WTC11 (cell line): ENCODE data around the gene IRX1. TPM values are rescaled to one million over a fixed set of nuclear protein-coding genes. Genes with fewer than 3 reads are reported as not detected.
A peak's percentile ranks its signal among the peaks of the same experiment; 100 is the strongest.

Source experiments
- ATAC-seq: fragments of 200-7000 bp; cut with Tn5 transposase; 2 replicates; pipeline ENCODE4 v1.10.0; 2021; ENCODE audit warnings: mild to moderate bottlenecking, moderate library complexity
- CTCF ChIA-PET: fragments of 300-600 bp; sonication (Branson Sonifier 250); formaldehyde crosslinking; loops from one replicate; lab custom pipeline; 2021; ENCODE audit warnings: antibody characterized with exemption; lab: Charles Lee
- POLR2A ChIA-PET: fragments of 350-600 bp; sonication (Branson Sonifier 250); formaldehyde crosslinking; loops from one replicate; lab custom pipeline; 2021; ENCODE audit warnings: antibody characterized with exemption; lab: Charles Lee
- DNase-seq: peaks from one replicate; pipeline ENCODE4 v3.0.0; 2021; ENCODE audit warnings: low spot score
- H3K27ac Mint-ChIP-seq: 2 replicates; pipeline ENCODE4 v1.8.0; 2021; ENCODE audit warnings: mixed read lengths
- H3K27me3 Mint-ChIP-seq: 2 replicates; pipeline ENCODE4 v1.8.0; 2021; ENCODE audit warnings: low read depth, mild to moderate bottlenecking, moderate library complexity, mixed read lengths
- H3K36me3 Mint-ChIP-seq: 2 replicates; pipeline ENCODE4 v1.8.0; 2021; ENCODE audit warnings: mixed read lengths
- H3K4me1 Mint-ChIP-seq: 2 replicates; pipeline ENCODE4 v1.8.0; 2022; ENCODE audit warnings: mixed read lengths
- H3K4me3 Mint-ChIP-seq: 2 replicates; pipeline ENCODE4 v1.8.0; 2021; ENCODE audit warnings: mild to moderate bottlenecking, moderate library complexity, mixed read lengths
- H3K9me3 Mint-ChIP-seq: 2 replicates; pipeline ENCODE4 v1.8.0; 2021; ENCODE audit warnings: mixed read lengths
- ATF2 ChIP-seq: sonication (generic); formaldehyde crosslinking; IDR thresholded peaks from 2 replicates; pipeline ENCODE4 v1.8.1; 2022; ENCODE audit warnings: low read depth, missing genetic modification reagents, borderline replicate concordance
- CBFB ChIP-seq: sonication (generic); formaldehyde crosslinking; IDR thresholded peaks from 2 replicates; pipeline ENCODE4 v1.8.1; 2022; ENCODE audit warnings: mild to moderate bottlenecking, low read depth, missing genetic modification reagents
- E2F5 ChIP-seq: sonication (generic); formaldehyde crosslinking; IDR thresholded peaks from 2 replicates; pipeline ENCODE4 v1.8.1; 2022; ENCODE audit warnings: mild to moderate bottlenecking, moderate library complexity, missing genetic modification reagents
- ELF4 ChIP-seq: sonication (generic); formaldehyde crosslinking; IDR thresholded peaks from 2 replicates; pipeline ENCODE4 v1.8.1; 2022; ENCODE audit warnings: low read depth, mild to moderate bottlenecking, moderate library complexity, missing genetic modification reagents
- FOXK1 ChIP-seq: sonication (generic); formaldehyde crosslinking; IDR thresholded peaks from 2 replicates; pipeline ENCODE4 v1.8.0; 2022; ENCODE audit warnings: mild to moderate bottlenecking, moderate library complexity, missing genetic modification reagents
- FOXP1 ChIP-seq: sonication (generic); formaldehyde crosslinking; IDR thresholded peaks from 2 replicates; pipeline ENCODE4 v1.8.0; 2022; ENCODE audit warnings: missing genetic modification reagents, mild to moderate bottlenecking, moderate library complexity, borderline replicate concordance
- IRF1 ChIP-seq: sonication (generic); formaldehyde crosslinking; IDR thresholded peaks from 2 replicates; pipeline ENCODE4 v1.8.0; 2023; ENCODE audit warnings: missing genetic modification reagents
- JAZF1 ChIP-seq: fragments of 250-450 bp; sonication (Bioruptor Pico); IDR thresholded peaks from 2 replicates; pipeline ENCODE4 v1.9.0; 2021; ENCODE audit warnings: moderate library complexity, mild to moderate bottlenecking, inconsistent platforms
- KAT7 ChIP-seq: sonication (generic); formaldehyde crosslinking; IDR thresholded peaks from 2 replicates; pipeline ENCODE4 v1.8.1; 2023; ENCODE audit warnings: missing genetic modification reagents, mild to moderate bottlenecking, borderline replicate concordance
- MYBL2 ChIP-seq: sonication (generic); formaldehyde crosslinking; IDR thresholded peaks from 2 replicates; pipeline ENCODE4 v1.8.1; 2023; ENCODE audit warnings: mild to moderate bottlenecking, moderate library complexity, missing genetic modification reagents
- NR1H2 ChIP-seq: sonication (generic); formaldehyde crosslinking; IDR thresholded peaks from 2 replicates; pipeline ENCODE4 v1.9.0; 2021; ENCODE audit warnings: mild to moderate bottlenecking, moderate library complexity, missing genetic modification reagents
- NR2C2 ChIP-seq: sonication (generic); formaldehyde crosslinking; IDR thresholded peaks from 2 replicates; pipeline ENCODE4 v1.8.0; 2022; ENCODE audit warnings: mild to moderate bottlenecking, missing genetic modification reagents
- ZNF138 ChIP-seq: sonication (generic); formaldehyde crosslinking; conservative IDR thresholded peaks from 2 replicates; pipeline ENCODE4 v1.8.1; 2022; ENCODE audit warnings: mild to moderate bottlenecking, moderate library complexity, missing genetic modification reagents
- ZNF423 ChIP-seq: fragments of 250-450 bp; sonication (Bioruptor Pico); IDR thresholded peaks from 2 replicates; pipeline ENCODE4 v2.1.2; 2022; ENCODE audit warnings: mild to moderate bottlenecking, moderate library complexity
- total RNA-seq: library from RNA; stranded (reverse); gene quantifications from 3 replicates; pipeline ENCODE4 v1.2.3, GENCODE V29; 2021
- TF ChIP-seq, protein P1 (sequence below): sonication (generic); formaldehyde crosslinking; IDR thresholded peaks from 2 replicates; pipeline ENCODE4 v1.8.0; 2022; ENCODE audit warnings: mild to moderate bottlenecking, missing genetic modification reagents
- TF ChIP-seq, protein P2 (sequence below): sonication (generic); formaldehyde crosslinking; IDR thresholded peaks from 2 replicates; pipeline ENCODE4 v1.8.0; 2022; ENCODE audit warnings: mild to moderate bottlenecking, missing genetic modification reagents
- TF ChIP-seq, protein P3 (sequence below): sonication (generic); formaldehyde crosslinking; IDR thresholded peaks from 2 replicates; pipeline ENCODE4 v1.8.0; 2022; ENCODE audit warnings: missing genetic modification reagents
- TF ChIP-seq, protein P4 (sequence below): sonication (generic); formaldehyde crosslinking; IDR thresholded peaks from 2 replicates; pipeline ENCODE4 v1.8.0; 2022; ENCODE audit warnings: mild to moderate bottlenecking, missing genetic modification reagents
- TF ChIP-seq, protein P5 (sequence below): fragments of 250-450 bp; sonication (Bioruptor Pico); IDR thresholded peaks from 2 replicates; pipeline ENCODE4 v1.9.0; 2021; ENCODE audit warnings: mild to moderate bottlenecking

IRX1 gene
- total RNA-seq, 1 experiment from 2014 or later = 21.0 TPM

DNA sequence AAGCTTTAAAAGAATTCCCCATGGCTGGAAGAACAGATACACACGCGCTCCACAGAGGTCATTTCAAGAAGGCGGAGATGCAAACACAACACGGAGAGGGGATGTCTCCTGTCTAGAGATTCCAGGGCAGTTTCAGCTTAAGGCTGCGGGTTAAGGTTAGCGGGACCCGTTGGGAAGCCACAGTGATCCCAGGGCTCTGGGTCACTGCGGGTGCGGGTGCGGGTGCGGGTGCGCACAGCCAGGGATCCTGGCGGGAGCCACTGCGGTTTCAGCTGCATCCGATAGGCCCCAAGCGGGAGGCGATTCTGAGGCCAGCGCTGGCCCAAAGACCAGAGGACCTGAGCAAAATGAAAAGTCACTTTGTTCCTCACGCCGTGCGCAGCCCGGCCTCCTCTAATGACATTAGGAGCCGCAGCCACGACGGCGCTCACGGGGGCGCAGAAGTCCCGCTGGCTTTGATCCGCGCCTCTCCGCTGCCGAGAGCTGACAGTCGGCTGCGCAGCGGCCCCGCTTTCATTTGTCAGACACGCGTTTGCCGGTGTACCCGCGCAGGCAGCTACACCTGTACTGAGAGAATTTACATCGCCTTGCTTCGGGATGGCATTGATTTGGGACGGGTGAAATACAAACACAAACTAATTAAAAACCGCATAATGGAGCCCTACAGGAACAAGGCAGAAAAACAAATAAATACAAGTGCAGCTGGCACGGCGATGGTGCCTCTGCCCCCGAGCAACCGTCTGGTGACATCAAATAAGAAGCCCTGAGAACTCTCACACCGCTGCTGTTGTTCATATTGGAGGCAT, 5.3 kb upstream of the IRX1 start (continued):
- TF ChIP-seq, protein P1, sequence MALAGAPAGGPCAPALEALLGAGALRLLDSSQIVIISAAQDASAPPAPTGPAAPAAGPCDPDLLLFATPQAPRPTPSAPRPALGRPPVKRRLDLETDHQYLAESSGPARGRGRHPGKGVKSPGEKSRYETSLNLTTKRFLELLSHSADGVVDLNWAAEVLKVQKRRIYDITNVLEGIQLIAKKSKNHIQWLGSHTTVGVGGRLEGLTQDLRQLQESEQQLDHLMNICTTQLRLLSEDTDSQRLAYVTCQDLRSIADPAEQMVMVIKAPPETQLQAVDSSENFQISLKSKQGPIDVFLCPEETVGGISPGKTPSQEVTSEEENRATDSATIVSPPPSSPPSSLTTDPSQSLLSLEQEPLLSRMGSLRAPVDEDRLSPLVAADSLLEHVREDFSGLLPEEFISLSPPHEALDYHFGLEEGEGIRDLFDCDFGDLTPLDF = no peak
- TF ChIP-seq ZNF138 (CRISPR knock-in tag) = no peak
- no peak for TF ChIP-seq FOXK1 (CRISPR knock-in tag)
- TF ChIP-seq, protein P2, sequence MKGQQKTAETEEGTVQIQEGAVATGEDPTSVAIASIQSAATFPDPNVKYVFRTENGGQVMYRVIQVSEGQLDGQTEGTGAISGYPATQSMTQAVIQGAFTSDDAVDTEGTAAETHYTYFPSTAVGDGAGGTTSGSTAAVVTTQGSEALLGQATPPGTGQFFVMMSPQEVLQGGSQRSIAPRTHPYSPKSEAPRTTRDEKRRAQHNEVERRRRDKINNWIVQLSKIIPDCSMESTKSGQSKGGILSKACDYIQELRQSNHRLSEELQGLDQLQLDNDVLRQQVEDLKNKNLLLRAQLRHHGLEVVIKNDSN (CRISPR knock-in tag) = no peak
- no peak for TF ChIP-seq KAT7 (CRISPR knock-in tag)
- no peak for TF ChIP-seq IRF1 (CRISPR knock-in tag)
- no peak for TF ChIP-seq ZNF423 (CRISPR knock-in tag)
- no peak for TF ChIP-seq FOXP1

DNA sequence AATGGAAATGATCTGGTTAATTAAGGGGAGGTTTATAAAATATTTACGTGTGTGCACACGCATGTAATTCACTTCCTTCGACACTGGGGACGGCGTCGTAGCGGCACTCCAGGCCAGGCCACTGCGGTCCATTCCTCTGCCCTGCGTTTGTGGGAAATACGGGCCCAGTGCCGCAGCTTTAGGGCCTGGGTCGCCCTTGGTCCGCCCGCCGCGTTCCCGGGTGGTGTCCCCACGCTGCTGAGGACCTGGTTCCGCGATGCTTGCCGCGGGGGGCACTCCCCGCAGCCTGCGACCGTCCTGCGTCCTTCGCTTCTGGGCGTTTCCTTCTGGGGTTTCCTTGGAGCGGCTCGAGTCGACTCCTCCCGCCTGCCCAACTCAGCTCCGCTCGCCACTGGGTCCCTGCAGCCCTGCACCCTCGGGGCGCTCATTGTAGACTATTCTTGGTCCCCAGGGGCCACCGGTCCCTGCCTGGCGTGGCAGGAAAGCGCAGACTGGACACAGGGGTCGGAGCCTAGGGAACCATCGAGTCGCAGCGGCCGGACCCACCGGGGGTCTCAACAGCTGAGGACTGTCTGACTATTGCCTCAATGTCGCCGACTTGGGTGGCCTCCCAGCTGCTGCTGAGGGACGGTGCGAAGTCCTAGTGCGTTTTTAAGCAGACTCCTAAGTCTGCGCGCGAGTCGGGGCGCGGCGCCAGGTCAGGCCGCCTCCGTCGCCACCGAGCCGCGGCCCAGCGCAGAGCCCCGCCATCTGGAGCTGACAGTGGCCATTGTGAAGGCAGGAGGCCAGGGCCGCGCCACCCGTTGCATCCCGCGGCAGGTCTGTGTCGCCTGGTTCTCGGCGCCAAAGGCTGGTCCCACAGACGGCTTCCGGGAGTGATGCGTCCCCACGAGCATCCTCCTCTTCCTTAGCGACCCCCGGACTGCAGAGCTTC, 4.4 kb upstream of the IRX1 start:
- peak; percentile 26 for DNase-seq
- H3K4me3 Mint-ChIP-seq = peak overlapping the region; percentile 63
- H3K9me3 Mint-ChIP-seq = no peaks in the 10 kb centered on the region
- TF ChIP-seq CBFB (CRISPR knock-in tag) (no peak), MYBL2 (no peak)
- TF ChIP-seq, protein P3, sequence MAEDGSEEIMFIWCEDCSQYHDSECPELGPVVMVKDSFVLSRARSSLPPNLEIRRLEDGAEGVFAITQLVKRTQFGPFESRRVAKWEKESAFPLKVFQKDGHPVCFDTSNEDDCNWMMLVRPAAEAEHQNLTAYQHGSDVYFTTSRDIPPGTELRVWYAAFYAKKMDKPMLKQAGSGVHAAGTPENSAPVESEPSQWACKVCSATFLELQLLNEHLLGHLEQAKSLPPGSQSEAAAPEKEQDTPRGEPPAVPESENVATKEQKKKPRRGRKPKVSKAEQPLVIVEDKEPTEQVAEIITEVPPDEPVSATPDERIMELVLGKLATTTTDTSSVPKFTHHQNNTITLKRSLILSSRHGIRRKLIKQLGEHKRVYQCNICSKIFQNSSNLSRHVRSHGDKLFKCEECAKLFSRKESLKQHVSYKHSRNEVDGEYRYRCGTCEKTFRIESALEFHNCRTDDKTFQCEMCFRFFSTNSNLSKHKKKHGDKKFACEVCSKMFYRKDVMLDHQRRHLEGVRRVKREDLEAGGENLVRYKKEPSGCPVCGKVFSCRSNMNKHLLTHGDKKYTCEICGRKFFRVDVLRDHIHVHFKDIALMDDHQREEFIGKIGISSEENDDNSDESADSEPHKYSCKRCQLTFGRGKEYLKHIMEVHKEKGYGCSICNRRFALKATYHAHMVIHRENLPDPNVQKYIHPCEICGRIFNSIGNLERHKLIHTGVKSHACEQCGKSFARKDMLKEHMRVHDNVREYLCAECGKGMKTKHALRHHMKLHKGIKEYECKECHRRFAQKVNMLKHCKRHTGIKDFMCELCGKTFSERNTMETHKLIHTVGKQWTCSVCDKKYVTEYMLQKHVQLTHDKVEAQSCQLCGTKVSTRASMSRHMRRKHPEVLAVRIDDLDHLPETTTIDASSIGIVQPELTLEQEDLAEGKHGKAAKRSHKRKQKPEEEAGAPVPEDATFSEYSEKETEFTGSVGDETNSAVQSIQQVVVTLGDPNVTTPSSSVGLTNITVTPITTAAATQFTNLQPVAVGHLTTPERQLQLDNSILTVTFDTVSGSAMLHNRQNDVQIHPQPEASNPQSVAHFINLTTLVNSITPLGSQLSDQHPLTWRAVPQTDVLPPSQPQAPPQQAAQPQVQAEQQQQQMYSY (CRISPR knock-in tag) = peak; percentile 25; the same call in 1 of the 2 replicates
- TF ChIP-seq, protein P4, sequence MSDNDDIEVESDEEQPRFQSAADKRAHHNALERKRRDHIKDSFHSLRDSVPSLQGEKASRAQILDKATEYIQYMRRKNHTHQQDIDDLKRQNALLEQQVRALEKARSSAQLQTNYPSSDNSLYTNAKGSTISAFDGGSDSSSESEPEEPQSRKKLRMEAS (CRISPR knock-in tag) = 0 out of 2 replicates have a peak, but pooled peaks have one; percentile 49
- H3K27ac Mint-ChIP-seq = no peak overlapping the region
- CTCF ChIA-PET = interaction anchor here (0.7 to 3.2 kb wide), 6 partner anchors 9 to 459 kb away, joined by 3 to 25 read pairs (median 4); no protein-coding TSS in a partner anchor
- POLR2A ChIA-PET = interaction anchor here (0.6 kb wide), 1 partner anchor 13 kb away, joined by 4 read pairs; no protein-coding TSS in a partner anchor
- no peaks in the 10 kb centered on the region for H3K36me3 Mint-ChIP-seq
- ATAC-seq = no peak
- peaks cover 91% of the 10 kb centered on the region for H3K27me3 Mint-ChIP-seq
- H3K4me1 Mint-ChIP-seq = peaks cover 31% of the 10 kb centered on the region

DNA sequence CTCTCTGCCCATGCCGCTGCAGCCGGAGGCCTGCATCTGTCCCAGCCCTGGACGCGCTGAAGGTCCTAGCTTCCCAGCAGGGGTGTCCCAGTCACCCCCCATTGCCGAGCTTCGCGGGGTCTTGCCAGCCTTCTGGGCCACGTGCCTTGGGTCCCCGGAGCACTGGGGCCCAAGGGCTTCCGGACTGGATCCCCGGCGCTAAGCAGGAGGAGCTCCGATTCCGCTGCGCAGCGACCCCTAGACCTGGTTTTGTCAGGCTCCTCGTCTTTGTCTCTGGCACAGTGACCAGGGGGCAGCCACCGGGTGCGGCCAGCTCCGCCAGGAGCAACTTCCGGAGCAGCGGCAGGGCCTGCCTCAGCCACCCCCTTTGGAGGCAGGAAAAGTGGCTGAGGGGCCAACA, 3.3 kb upstream of the IRX1 start:
- Mint-ChIP-seq H3K27ac (no peak overlapping the region), H3K36me3 (no peaks in the 10 kb centered on the region), H3K9me3 (no peaks in the 10 kb centered on the region), H3K4me3 (0 out of 2 replicates have a peak overlapping the region, but pooled peaks have one; percentile 31), H3K4me1 (peaks cover 37% of the 10 kb centered on the region), H3K27me3 (peaks cover 91% of the 10 kb centered on the region)
- DNase-seq (peak; percentile 61), ATAC-seq (peak; percentile 4; the same call in 1 of the 2 replicates)
- CTCF ChIA-PET = interaction anchor here (0.5 to 3.2 kb wide), 9 partner anchors 8 to 703 kb away, joined by 3 to 25 read pairs (median 4); no protein-coding TSS in a partner anchor
- POLR2A ChIA-PET = interaction anchor here (0.6 kb wide), 1 partner anchor 53 kb away, joined by 3 read pairs; no protein-coding TSS in a partner anchor
- TF ChIP-seq ZNF423 (CRISPR knock-in tag) (0 out of 2 replicates have a peak, but pooled peaks have one; percentile 16), E2F5 (peak; percentile 68; the same call in 1 of the 2 replicates), NR1H2 (CRISPR knock-in tag) (no peak), JAZF1 (no peak), ATF2 (CRISPR knock-in tag) (no peak; the same call in 1 of the 2 replicates), FOXK1 (CRISPR knock-in tag) (0 out of 2 replicates have a peak, but pooled peaks have one; percentile 33), NR2C2 (CRISPR knock-in tag) (0 out of 2 replicates have a peak, but pooled peaks have one; percentile 35), ELF4 (no peak)
- TF ChIP-seq, protein P5, sequence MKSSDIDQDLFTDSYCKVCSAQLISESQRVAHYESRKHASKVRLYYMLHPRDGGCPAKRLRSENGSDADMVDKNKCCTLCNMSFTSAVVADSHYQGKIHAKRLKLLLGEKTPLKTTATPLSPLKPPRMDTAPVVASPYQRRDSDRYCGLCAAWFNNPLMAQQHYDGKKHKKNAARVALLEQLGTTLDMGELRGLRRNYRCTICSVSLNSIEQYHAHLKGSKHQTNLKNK (CRISPR knock-in tag) = no peak
